HG02763 (cell line): ENCODE measurements around the gene SMYD2.

Source experiments
- ATAC-seq: cut with Tn5 transposase; IDR thresholded peaks from one replicate; pipeline ENCODE4 v1.9.1; 2021; ENCODE audit warnings: mild to moderate bottlenecking, moderate library complexity; ENCODE audit not compliant: unreplicated experiment

Gene SMYD2

GRCh38 chr1:214327514-214327913 is 46.6 kb downstream of the SMYD2 start:
- ATAC-seq = no peak

- peak; percentile 83 for ATAC-seq
These were observed 48.0 kb downstream of the SMYD2 start for GRCh38 chr1:214328770-214329469.

- no peak for ATAC-seq
These were observed 48.7 kb downstream of the SMYD2 start for GRCh38 chr1:214329470-214330220.

- ATAC-seq = no peak
These were observed 49.3 kb downstream of the SMYD2 start for GRCh38 chr1:214330222-214330621.

GRCh38 chr1:214330715-214331114 is 49.8 kb downstream of the SMYD2 start:
- no peak for ATAC-seq

- no peak for ATAC-seq
These were observed 50.2 kb downstream of the SMYD2 start for GRCh38 chr1:214331180-214331579.

GRCh38 chr1:214331827-214332423 is 51.0 kb downstream of the SMYD2 start:
- no peak for ATAC-seq

- ATAC-seq = no peak
These were observed 52.2 kb downstream of the SMYD2 start for GRCh38 chr1:214332946-214333798.

- no peak for ATAC-seq
These were observed 54.6 kb downstream of the SMYD2 start for GRCh38 chr1:214335567-214335966.

- ATAC-seq = no peak
These were observed 56.1 kb downstream of the SMYD2 start for GRCh38 chr1:214337015-214337414.

- no peak for ATAC-seq
These were observed 56.6 kb downstream of the SMYD2 start for GRCh38 chr1:214337511-214337910.

- no peak for ATAC-seq
These were observed 57.3 kb downstream of the SMYD2 start for GRCh38 chr1:214338212-214338611.

- no peak for ATAC-seq
These were observed 60.5 kb downstream of the SMYD2 start for GRCh38 chr1:214341459-214341858.

- ATAC-seq = no peak
These were observed 61.0 kb downstream of the SMYD2 start for GRCh38 chr1:214341932-214342331.

- ATAC-seq = no peak
These were observed 61.6 kb downstream of the SMYD2 start for GRCh38 chr1:214342525-214342924.

- no peak for ATAC-seq
These were observed 63.9 kb downstream of the SMYD2 start for GRCh38 chr1:214344897-214345296.

GRCh38 chr1:214349008-214349407 is 68.0 kb downstream of the SMYD2 start:
- no peak for ATAC-seq

- ATAC-seq = no peak
These were observed 68.8 kb downstream of the SMYD2 start for GRCh38 chr1:214349781-214350180.

GRCh38 chr1:214351551-214352277 is 70.8 kb downstream of the SMYD2 start:
- no peak for ATAC-seq

GRCh38 chr1:214352838-214353237 is 71.9 kb downstream of the SMYD2 start:
- no peak for ATAC-seq
